AG09319 (cell line): ENCODE results near the gene DDX3X.
"Not testable (repeated sequence)": the region's sequence is repeated elsewhere in the genome, so short reads cannot be mapped to it uniquely, and the experiment has no call there.

Experiments used
- DNase-seq: peaks from one replicate; pipeline ENCODE4 v3.0.0-alpha.2; 2010; ENCODE audit warnings: low read depth; ENCODE audit errors: extremely low read depth
- TF ChIP-seq, protein P1 (sequence below): IDR thresholded peaks from 2 replicates; pipeline ENCODE4 v1.5.1; 2011; ENCODE audit warnings: low read depth, mild to moderate bottlenecking, inconsistent platforms, low read length, moderate library complexity

Gene DDX3X

DNA sequence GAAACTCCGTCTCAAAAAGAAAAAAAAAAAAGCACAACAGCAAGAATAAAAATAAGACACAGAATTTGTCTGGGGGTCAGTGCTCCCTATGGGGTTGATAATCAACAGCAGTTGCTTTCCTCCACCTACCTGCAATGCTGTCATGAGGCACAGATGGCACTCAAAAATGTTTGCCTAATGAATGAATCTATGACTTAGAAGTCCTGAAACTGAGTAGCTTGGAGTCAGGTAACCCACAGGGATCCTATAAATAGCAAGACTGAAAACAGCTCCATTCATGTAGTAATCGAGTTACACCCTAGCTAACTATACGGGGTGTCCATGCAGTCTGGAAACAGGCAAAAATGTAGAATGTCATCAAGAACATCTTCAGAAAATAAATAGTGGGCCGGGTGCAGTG, 19.8 kb upstream of the DDX3X start:
- no peak for DNase-seq
- TF ChIP-seq, protein P1, sequence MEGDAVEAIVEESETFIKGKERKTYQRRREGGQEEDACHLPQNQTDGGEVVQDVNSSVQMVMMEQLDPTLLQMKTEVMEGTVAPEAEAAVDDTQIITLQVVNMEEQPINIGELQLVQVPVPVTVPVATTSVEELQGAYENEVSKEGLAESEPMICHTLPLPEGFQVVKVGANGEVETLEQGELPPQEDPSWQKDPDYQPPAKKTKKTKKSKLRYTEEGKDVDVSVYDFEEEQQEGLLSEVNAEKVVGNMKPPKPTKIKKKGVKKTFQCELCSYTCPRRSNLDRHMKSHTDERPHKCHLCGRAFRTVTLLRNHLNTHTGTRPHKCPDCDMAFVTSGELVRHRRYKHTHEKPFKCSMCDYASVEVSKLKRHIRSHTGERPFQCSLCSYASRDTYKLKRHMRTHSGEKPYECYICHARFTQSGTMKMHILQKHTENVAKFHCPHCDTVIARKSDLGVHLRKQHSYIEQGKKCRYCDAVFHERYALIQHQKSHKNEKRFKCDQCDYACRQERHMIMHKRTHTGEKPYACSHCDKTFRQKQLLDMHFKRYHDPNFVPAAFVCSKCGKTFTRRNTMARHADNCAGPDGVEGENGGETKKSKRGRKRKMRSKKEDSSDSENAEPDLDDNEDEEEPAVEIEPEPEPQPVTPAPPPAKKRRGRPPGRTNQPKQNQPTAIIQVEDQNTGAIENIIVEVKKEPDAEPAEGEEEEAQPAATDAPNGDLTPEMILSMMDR: no peak

DNA sequence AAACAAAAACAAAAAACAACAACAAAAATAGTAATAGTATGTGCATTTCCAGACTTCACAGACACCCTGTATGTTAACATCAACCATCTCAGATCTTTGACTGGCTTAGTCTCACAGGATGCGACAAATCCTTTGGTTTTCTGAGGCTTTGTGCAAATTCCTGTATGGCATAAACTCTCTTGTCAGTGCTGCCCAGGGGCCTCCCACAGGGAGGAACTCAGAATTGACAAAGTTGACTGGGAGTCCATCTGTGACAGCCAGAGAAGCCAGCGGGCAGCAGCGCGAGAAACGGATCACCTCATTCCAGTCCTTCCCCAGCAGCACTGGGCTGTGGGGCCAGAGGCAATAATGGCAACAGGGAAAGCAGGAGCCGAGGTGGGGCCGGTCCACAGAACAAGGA, 19.1 kb upstream of the DDX3X start:
- TF ChIP-seq, protein P1: no peak
- no peak for DNase-seq

DNA sequence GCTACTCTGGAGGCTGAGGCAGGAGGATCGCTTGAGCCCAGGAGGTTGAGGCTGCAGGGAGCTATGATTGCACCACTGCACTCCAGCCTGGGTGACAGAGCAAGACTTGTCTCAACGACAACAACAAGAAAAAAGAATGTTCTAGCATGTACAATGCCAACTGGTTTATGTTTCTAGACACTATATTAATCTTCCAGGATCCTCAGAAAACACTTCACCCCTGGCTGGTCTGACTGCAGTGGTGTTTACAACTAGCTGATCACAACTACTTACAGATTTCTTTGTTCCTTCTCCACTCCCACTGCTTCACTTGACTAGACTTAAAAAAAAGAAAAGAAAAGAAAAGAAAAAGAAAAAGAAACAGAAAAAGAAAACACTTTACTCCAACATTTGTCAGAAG, 17.7 kb upstream of the DDX3X start:
- not testable (repeated sequence) for DNase-seq

GRCh38 chrX:41317477-41318208, 16.3 kb upstream of the DDX3X start:
- DNase-seq: no peak
- TF ChIP-seq, protein P1: no peak

GRCh38 chrX:41320393-41320792, 13.6 kb upstream of the DDX3X start:
- TF ChIP-seq, protein P1: no peak
- DNase-seq: no peak

- TF ChIP-seq, protein P1: no peak
- DNase-seq: no peak
Measured at GRCh38 chrX:41322821-41323603, 10.9 kb upstream of the DDX3X start.

GRCh38 chrX:41326431-41326830, 7.5 kb upstream of the DDX3X start:
- DNase-seq: no peak
- TF ChIP-seq, protein P1: no peak

DNA sequence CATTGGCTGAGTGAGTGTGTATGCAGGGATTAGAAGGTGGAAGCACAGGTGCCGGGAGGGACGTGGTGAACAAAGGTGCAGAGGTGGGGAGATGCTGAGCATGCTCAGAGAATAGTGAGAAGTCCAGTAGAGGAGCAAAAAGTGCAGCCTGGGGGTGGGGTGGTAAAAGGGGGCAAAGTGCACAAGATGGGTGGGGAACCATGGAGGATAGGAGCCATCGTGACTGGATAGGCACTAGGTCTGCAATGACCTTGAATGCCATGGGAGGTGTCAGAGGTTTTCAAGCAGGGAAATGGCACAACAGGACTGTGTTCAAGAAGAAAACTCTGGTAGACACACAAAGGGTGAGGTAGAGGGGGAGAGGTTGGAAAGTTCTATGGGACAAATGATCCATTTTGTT, 6.6 kb upstream of the DDX3X start:
- TF ChIP-seq, protein P1: no peak
- no peak for DNase-seq
